Stimulated activated naive CD8-positive, alpha-beta T cell treated with anti-CD3 and anti-CD28 coated beads, Interleukin-15, Interleukin-2, amounts not matched to agents 100 ng/mL and 50 ng/mL, for 24 hours (primary cell): ENCODE measurements around the gene TTLL11.

ENCODE experiments used
- H3K27ac Mint-ChIP-seq: one replicate; pipeline ENCODE4 v1.8.0; 2021; ENCODE audit warnings: mild to moderate bottlenecking, mixed read lengths
- H3K27me3 Mint-ChIP-seq: one replicate; pipeline ENCODE4 v1.8.0; 2021; ENCODE audit warnings: mixed read lengths
- H3K36me3 Mint-ChIP-seq: one replicate; pipeline ENCODE4 v1.8.0; 2021; ENCODE audit warnings: low read depth, mixed read lengths
- H3K4me1 Mint-ChIP-seq: one replicate; pipeline ENCODE4 v1.8.0; 2021; ENCODE audit warnings: low read depth, mixed read lengths
- H3K4me3 Mint-ChIP-seq: one replicate; pipeline ENCODE4 v1.8.0; 2021; ENCODE audit warnings: mild to moderate bottlenecking, mixed read lengths
- H3K9me3 Mint-ChIP-seq: one replicate; pipeline ENCODE4 v1.8.0; 2021; ENCODE audit warnings: mixed read lengths

TTLL11 gene

GRCh38 chr9:122036988-122037387 lies 56.1 kb downstream of the TTLL11 start:
- Mint-ChIP-seq H3K36me3 (peaks cover 34% of the 10 kb centered on the region), H3K9me3 (no peaks in the 10 kb centered on the region), H3K27ac (no peak overlapping the region)

GRCh38 chr9:122036408-122036807 lies 56.7 kb downstream of the TTLL11 start:
- Mint-ChIP-seq H3K27me3 (no peaks in the 10 kb centered on the region), H3K36me3 (peaks cover 34% of the 10 kb centered on the region), H3K27ac (no peak overlapping the region), H3K4me1 (peaks cover 4% of the 10 kb centered on the region), H3K4me3 (no peak overlapping the region), H3K9me3 (no peaks in the 10 kb centered on the region)

More at GRCh38 chr9:122036988-122037387, 56.1 kb downstream of the TTLL11 start:
- no peak overlapping the region for H3K4me3 Mint-ChIP-seq
- H3K4me1 Mint-ChIP-seq: peaks cover 4% of the 10 kb centered on the region
- no peaks in the 10 kb centered on the region for H3K27me3 Mint-ChIP-seq

GRCh38 chr9:122033775-122034373 lies 59.2 kb downstream of the TTLL11 start:
- Mint-ChIP-seq H3K27ac (no peak overlapping the region), H3K9me3 (no peaks in the 10 kb centered on the region), H3K4me1 (no peaks in the 10 kb centered on the region), H3K36me3 (peaks cover 29% of the 10 kb centered on the region), H3K27me3 (no peaks in the 10 kb centered on the region), H3K4me3 (no peak overlapping the region)

- H3K27ac Mint-ChIP-seq: no peak overlapping the region
These were observed 60.8 kb downstream of the TTLL11 start for GRCh38 chr9:122032346-122032745.

GRCh38 chr9:122031776-122032175 lies 61.3 kb downstream of the TTLL11 start:
- Mint-ChIP-seq H3K4me3 (no peak overlapping the region), H3K27me3 (no peaks in the 10 kb centered on the region), H3K36me3 (peaks cover 27% of the 10 kb centered on the region), H3K27ac (no peak overlapping the region), H3K4me1 (no peaks in the 10 kb centered on the region), H3K9me3 (no peaks in the 10 kb centered on the region)

More at GRCh38 chr9:122032346-122032745, 60.8 kb downstream of the TTLL11 start:
- no peaks in the 10 kb centered on the region for H3K4me1 Mint-ChIP-seq
- peaks cover 28% of the 10 kb centered on the region for H3K36me3 Mint-ChIP-seq
- no peak overlapping the region for H3K4me3 Mint-ChIP-seq
- no peaks in the 10 kb centered on the region for H3K27me3 Mint-ChIP-seq
- H3K9me3 Mint-ChIP-seq: no peaks in the 10 kb centered on the region

GRCh38 chr9:122031157-122031556 lies 62.0 kb downstream of the TTLL11 start:
- no peak overlapping the region for H3K27ac Mint-ChIP-seq
- H3K4me3 Mint-ChIP-seq: no peak overlapping the region
- no peaks in the 10 kb centered on the region for H3K9me3 Mint-ChIP-seq
- peaks cover 22% of the 10 kb centered on the region for H3K36me3 Mint-ChIP-seq
- no peaks in the 10 kb centered on the region for H3K27me3 Mint-ChIP-seq
- H3K4me1 Mint-ChIP-seq: no peaks in the 10 kb centered on the region

GRCh38 chr9:122030357-122030756 lies 62.8 kb downstream of the TTLL11 start:
- H3K27me3 Mint-ChIP-seq: no peaks in the 10 kb centered on the region
- no peaks in the 10 kb centered on the region for H3K9me3 Mint-ChIP-seq
- H3K4me1 Mint-ChIP-seq: no peaks in the 10 kb centered on the region
- H3K27ac Mint-ChIP-seq: no peak overlapping the region
- H3K4me3 Mint-ChIP-seq: no peak overlapping the region
- H3K36me3 Mint-ChIP-seq: peaks cover 29% of the 10 kb centered on the region

GRCh38 chr9:122029898-122030297 lies 63.2 kb downstream of the TTLL11 start:
- no peaks in the 10 kb centered on the region for H3K27me3 Mint-ChIP-seq
- H3K36me3 Mint-ChIP-seq: peaks cover 29% of the 10 kb centered on the region
- H3K27ac Mint-ChIP-seq: no peak overlapping the region

GRCh38 chr9:122028089-122028488 lies 65.0 kb downstream of the TTLL11 start:
- no peaks in the 10 kb centered on the region for H3K4me1 Mint-ChIP-seq
- H3K27me3 Mint-ChIP-seq: no peaks in the 10 kb centered on the region
- peaks cover 39% of the 10 kb centered on the region for H3K36me3 Mint-ChIP-seq
- no peaks in the 10 kb centered on the region for H3K9me3 Mint-ChIP-seq
- no peak overlapping the region for H3K27ac Mint-ChIP-seq
- no peak overlapping the region for H3K4me3 Mint-ChIP-seq

More at GRCh38 chr9:122029898-122030297, 63.2 kb downstream of the TTLL11 start:
- Mint-ChIP-seq H3K4me1 (no peaks in the 10 kb centered on the region), H3K4me3 (no peak overlapping the region), H3K9me3 (no peaks in the 10 kb centered on the region)

GRCh38 chr9:122020398-122020797 lies 72.7 kb downstream of the TTLL11 start:
- no peak overlapping the region for H3K27ac Mint-ChIP-seq
- H3K9me3 Mint-ChIP-seq: no peaks in the 10 kb centered on the region
- no peak overlapping the region for H3K4me3 Mint-ChIP-seq
- H3K27me3 Mint-ChIP-seq: no peaks in the 10 kb centered on the region
- peaks cover 15% of the 10 kb centered on the region for H3K36me3 Mint-ChIP-seq
- H3K4me1 Mint-ChIP-seq: no peaks in the 10 kb centered on the region

GRCh38 chr9:122016744-122017143 lies 76.4 kb downstream of the TTLL11 start:
- Mint-ChIP-seq H3K9me3 (no peaks in the 10 kb centered on the region), H3K27me3 (no peaks in the 10 kb centered on the region), H3K27ac (no peak overlapping the region), H3K36me3 (peaks cover 4% of the 10 kb centered on the region), H3K4me1 (peaks cover 7% of the 10 kb centered on the region), H3K4me3 (no peak overlapping the region)

- Mint-ChIP-seq H3K4me1 (peaks cover 7% of the 10 kb centered on the region), H3K4me3 (no peak overlapping the region), H3K27ac (no peak overlapping the region), H3K36me3 (no peaks in the 10 kb centered on the region), H3K9me3 (no peaks in the 10 kb centered on the region), H3K27me3 (no peaks in the 10 kb centered on the region)
These were observed 76.8 kb downstream of the TTLL11 start for GRCh38 chr9:122016309-122016708.

- no peak overlapping the region for H3K27ac Mint-ChIP-seq
- H3K36me3 Mint-ChIP-seq: no peaks in the 10 kb centered on the region
- no peaks in the 10 kb centered on the region for H3K27me3 Mint-ChIP-seq
- H3K9me3 Mint-ChIP-seq: no peaks in the 10 kb centered on the region
- peaks cover 7% of the 10 kb centered on the region for H3K4me1 Mint-ChIP-seq
- H3K4me3 Mint-ChIP-seq: no peak overlapping the region
These were observed 77.8 kb downstream of the TTLL11 start for GRCh38 chr9:122015170-122015821.

- no peak overlapping the region for H3K4me3 Mint-ChIP-seq
- no peaks in the 10 kb centered on the region for H3K36me3 Mint-ChIP-seq
- no peaks in the 10 kb centered on the region for H3K27me3 Mint-ChIP-seq
- H3K9me3 Mint-ChIP-seq: no peaks in the 10 kb centered on the region
- H3K27ac Mint-ChIP-seq: no peak overlapping the region
- peaks cover 7% of the 10 kb centered on the region for H3K4me1 Mint-ChIP-seq
These were observed 81.2 kb downstream of the TTLL11 start for GRCh38 chr9:122011818-122012498.

GRCh38 chr9:122008559-122008958 lies 84.5 kb downstream of the TTLL11 start:
- Mint-ChIP-seq H3K27me3 (no peaks in the 10 kb centered on the region), H3K4me3 (no peak overlapping the region), H3K36me3 (no peaks in the 10 kb centered on the region), H3K9me3 (no peaks in the 10 kb centered on the region), H3K27ac (no peak overlapping the region), H3K4me1 (peaks cover 7% of the 10 kb centered on the region)
